OCI-LY1 (cell line): Measurements from ENCODE around the gene PRR16.

Experiments
- CTCF ChIP-seq: fragments of 200-600 bp; sonication (generic), shearing (Covaris generic); IDR thresholded peaks from 2 replicates; pipeline ENCODE4 v1.5.1; 2017; ENCODE audit warnings: mild to moderate bottlenecking, antibody characterized with exemption, low read length, moderate library complexity, mixed read lengths
- EZH2 ChIP-seq: fragments of 200-600 bp; sonication (generic), shearing (Covaris generic); IDR thresholded peaks from 2 replicates; pipeline ENCODE4 v1.8.0; 2017; ENCODE audit warnings: borderline replicate concordance, mixed run types, mild to moderate bottlenecking, antibody characterized with exemption, low read length, moderate library complexity, mixed read lengths

GRCh38 chr5:120443607-120444006 lies 20.5 kb upstream of the PRR16 start:
- TF ChIP-seq CTCF (no peak), EZH2 (no peak)
